SIG-M5 (cell line): ENCODE results near the gene SEMA3F.
"Not testable (repeated sequence)": the region's sequence is repeated elsewhere in the genome, so short reads cannot be mapped to it uniquely, and the experiment has no call there.

Experiments used
- DNase-seq: peaks from one replicate; lab custom pipeline; 2025; lab: John Stamatoyannopoulos, UW

The SEMA3F gene

DNA sequence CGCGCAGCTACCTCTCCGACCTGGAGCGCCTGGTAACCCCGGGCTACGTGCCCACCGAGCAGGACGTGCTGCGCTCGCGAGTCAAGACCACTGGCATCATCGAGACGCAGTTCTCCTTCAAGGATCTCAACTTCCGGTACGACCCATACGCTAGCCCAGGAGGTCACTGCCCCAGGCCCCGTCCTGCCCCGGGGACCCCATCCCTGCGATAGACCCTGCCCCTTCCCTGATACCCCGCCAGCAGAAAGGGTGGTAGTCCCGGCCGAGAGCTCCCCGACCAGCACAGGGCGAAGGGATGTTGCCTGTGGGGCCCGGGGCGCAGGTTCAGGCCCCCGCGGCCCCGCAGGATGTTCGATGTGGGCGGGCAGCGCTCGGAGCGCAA, 38.6 kb downstream of the SEMA3F start:
- DNase-seq: no peak

DNA sequence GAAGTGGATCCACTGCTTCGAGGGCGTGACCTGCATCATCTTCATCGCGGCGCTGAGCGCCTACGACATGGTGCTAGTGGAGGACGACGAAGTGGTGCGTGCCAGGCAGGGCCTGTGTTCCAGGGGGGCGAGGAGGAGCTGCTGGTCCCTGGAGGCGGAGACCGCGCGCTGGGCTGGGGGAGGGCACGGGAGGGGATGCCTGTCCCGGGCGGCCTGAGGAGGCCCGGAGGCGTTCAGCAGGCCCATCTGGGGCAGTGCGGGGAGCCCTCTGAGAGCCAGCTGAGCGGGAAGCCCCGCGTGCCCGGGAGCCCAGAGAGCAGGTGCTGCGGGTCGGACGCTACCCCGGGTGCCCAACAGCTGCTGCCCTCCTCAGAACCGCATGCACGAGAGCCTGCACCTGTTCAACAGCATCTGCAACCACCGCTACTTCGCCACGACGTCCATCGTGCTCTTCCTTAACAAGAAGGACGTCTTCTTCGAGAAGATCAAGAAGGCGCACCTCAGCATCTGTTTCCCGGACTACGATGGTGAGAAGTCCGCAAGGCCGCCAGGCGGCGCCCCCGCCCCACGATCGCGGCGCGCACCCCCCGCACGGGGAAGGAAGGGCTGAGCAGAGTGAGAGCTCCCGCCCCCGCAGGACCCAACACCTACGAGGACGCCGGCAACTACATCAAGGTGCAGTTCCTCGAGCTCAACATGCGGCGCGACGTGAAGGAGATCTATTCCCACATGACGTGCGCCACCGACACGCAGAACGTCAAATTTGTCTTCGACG, 39.2 kb downstream of the SEMA3F start:
- no peak for DNase-seq

DNA sequence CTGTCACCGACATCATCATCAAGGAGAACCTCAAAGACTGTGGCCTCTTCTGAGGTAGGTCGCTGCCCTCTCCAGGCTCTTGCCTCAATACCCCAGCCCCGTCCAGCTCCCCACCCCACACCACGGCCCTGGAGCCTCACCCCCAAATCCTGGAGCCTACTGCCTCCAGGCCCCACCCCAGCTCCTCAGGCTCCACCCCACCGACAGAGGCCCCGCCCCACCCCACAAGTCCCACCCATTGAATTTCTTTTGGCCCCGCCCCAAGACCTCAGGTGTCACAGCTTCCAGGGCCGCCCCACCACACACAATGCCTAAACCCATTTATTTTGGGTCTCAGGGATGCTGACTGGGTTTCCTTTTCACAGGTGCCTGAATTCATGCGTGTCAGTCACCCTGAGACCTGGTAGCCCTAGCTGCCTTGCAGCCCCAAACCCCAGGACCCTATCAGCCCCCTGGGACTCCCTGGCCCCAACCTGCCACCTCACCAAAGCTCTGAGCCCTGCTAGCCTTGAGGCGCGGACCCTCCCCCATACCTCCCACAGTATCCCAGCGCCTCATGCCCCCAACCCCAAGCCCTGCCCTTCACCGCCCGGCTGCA, 39.9 kb downstream of the SEMA3F start:
- no peak for DNase-seq

DNA sequence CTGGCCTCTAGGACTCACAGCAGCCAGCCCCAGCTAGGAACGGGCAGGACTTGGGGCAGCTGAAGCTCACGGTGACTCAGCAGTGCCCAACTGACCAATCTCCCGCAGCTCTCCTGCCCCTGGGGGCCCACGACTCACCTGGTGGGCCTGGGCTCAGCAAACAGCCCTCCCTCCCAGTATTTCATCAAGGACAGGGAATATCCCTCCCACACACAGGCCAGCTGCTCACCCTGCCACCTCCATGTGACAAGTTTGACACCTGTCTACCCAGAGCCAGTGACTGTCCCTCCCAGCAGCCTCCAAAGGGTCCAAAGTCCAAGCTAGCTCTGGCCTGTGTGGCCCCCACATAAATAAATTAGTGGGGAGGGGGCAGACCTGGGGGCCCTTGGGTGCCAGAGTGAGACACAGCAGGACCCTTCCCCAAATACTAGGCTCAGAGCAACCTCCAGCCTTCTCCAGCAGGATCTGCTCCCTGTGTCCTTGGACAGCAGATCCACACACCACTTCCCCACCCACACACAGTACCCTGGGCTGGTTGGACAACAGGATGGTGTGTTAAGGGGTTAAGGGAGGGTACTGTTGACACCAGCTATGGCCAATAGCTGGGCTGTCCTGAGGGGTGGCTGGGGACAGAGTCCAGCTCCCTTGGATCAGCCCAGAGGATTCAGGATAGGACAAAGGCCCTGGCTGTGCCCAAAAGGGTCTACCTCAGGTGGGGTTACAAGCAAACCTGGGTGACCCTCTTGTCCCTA, 40.6 kb downstream of the SEMA3F start:
- no peak for DNase-seq

DNA sequence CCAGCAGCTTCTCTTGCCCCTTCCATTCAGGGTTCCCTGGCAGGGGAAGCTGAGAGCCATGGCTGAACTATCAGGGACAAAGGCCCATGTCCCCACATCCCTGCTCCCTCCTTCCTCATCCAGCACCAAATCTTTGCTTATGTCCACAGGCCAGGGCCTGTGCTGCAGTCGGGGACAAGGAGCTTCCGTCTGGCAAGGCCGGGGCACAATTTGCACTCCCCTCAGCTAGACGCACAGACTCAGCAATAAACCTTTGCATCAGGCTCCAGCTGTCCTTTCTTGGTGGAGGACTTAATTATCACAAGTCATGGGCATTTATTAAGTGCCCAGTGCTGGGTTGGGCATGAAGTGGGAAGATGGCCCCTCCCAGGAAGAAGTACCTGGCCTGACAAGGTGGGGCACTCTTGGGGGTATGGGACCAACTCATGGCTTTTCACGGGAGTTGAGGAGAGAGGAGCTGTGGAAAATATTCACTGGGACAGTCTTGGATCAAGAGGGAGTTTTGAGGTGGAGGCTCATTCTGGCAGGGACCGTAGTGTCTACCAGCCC, 41.2 kb downstream of the SEMA3F start:
- no peak for DNase-seq

DNA sequence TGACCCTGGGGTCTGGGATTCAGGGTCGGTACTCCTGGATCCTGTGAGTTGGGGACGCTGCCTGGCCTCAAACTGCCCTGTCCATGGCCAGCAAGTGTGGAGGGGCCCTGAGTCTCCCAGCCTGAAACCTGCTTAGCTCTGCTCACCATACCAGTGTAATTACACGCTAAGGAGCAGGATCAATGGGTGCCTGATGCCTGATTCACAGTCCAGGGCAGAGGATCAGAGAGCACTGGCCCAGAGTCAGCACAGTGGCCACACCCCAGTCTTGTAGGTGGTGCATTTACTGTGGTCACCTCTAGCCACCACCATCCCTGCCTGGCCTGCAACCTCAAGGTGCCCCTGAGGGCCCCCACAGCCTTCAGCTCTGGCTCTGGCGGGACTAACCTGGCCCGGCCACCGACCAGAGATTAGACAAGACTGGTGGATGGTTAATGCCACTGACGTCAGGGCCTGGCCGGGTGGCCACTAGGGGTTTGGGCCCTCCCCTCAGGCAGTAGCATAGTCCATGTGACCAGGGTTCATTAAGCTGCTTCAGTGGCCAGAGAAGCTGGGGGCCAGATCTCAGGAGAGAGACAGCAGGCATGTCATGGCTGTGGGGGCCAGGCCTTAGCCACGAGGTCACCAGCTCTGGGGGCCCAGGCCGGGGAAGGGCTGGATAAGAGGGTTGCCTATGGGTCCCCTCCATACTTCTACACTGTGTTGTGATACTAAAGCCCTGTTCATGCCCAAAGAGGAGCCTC, 46.6 kb downstream of the SEMA3F start:
- no peak for DNase-seq

DNA sequence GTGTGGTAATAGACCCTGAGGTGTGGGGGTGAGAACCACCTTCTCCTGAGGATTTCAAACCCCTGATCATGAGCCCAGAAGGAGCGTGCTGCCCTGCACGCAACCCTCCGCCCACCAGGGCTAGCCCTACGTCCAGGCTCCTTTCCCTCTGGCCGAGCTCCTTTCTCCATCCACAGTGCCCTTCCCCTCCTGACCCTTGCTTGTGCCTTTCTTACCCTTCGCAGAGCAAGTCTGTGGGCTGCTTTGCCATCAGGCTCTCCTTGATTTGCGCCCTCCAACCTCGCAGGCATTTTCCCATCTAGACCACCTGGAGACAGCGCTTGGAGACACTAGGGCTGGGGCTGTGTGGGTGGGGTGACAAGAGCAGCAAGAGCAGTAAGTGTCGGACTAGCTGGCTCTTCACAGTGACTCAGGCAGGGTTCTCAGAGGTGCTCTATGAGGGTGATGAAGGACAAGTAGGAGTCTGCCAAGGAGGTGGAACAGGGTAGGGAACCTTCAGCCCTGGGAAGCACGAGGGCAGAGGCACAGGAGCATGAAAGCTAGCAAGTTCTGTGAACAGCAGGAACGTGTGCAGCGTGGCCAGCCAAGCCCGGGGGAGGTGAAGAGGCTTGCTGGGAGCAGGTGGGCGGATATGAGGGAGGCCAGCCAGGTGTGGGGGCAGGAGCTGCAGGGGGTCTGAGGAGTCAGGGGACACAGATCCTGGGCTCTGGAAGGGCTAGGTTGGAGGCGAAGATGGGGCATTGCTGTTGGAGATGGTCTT, 47.4 kb downstream of the SEMA3F start:
- no peak for DNase-seq

DNA sequence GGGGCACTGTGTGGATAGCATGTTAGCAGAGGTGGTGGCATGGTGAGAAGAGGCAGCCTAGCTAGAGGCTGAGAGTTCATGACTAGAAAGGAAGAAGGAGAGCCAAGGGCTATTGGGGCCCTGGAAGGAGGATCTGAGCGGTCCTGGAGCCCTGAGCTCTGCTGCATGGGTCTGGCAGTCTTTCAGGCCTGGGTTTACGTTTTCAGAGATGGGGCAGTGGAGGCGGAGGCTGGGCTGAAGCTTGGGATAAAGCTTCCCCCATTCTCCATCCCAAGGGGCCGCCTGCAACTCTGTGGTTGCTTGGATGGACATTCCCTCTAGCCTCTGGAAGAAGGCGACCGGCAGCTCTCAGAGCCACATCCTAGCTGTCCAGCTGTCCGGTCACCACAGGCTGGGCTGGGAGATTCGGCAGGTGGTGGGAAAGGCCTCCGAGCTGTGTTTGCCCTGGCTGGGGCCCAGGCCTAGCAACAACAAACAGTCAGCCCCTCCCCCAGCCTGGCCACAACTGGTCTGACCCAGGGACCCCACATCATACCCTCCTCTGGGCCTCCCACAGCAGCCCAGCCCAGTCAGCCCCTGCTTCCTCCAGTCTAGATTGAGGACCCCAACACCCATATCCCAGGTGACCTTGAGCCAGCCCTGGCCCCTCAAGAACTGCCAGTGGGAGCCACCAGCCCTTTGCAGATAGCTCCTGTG, 48.1 kb downstream of the SEMA3F start:
- no peak for DNase-seq

DNA sequence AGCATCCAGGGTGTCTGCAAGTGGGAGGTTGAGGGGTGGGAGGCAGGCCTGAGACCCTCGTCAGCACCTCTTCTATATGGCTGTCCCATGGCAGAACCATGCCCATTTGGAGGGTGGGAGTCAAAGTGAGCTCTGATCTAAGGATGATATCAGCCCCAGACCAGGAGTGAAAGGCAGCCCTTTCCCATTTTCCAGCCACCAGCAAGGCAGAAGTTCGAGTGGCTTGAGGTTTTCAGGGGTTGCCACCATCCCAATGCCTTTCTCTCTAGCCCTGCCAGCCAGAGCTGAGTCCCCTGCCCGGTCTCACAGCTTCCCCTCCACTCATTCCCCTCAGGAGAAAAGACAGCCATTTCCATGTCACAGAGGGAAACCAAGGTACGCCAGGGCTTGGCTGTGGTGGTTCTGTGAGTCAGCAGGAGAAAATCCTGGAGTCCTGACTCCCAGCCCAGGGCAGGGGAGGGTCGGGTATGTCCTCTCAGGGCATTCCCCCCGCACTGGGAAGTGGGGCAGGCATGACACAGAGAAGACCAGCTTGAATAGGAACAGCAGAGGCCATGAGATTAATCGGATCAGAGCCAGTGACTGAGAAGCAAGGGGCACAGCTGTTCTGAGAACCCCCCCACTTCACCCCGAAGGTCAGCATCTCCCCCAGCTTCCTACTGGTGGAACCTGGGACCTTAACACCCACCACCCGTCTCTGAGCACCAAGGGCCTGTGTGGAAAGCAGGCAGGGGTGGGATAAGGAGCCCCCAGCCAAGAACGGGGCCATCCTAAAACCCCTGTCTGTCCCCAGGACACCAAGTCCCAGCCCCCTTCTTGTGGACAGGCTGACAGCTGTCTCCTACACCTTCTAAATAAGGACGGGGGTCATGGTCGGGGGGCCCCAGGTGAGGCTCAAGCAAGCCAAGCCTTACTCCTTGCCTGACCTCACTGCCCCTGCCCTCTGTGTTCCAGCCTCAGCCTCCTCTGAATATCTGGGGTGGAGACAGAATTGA, 49.0 kb downstream of the SEMA3F start:
- no peak for DNase-seq

DNA sequence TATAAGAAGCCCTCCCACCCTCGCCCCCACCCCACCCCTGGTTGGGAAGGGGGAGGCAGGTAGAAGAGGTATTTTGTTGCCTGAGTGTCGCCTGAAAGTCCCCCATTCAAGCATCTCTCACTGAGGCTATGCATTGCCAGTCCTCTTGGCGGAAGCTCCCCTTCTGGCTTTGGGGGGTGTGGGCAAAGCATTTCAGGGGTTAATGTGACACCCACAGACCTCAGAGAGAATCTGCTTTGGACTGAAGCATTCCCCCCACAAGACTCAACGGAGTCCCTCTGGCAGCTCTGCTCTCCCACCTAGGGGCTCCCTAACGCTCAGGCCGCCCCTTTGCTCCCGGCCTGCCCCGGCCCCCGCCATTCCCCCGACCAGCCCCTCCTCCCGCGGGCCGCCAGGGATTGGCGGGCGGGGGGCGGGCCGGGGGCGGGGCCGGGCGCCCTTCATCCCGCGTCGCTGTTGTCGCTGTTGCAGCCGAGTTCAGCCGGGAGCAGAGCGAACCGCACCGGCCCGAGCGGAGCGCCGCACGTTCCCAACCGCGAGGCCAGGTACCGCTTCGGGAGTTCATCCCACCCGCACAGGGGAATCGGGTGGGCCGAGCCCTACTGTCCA, 49.8 kb downstream of the SEMA3F start, which contains the start of gene SLC38A3:
SLC38A3 (plus strand) TSS at position 468 of the 609 bp plus-strand sequence. CDS start 8,929 bp downstream, outside the sequence.
- DNase-seq: no peak

DNA sequence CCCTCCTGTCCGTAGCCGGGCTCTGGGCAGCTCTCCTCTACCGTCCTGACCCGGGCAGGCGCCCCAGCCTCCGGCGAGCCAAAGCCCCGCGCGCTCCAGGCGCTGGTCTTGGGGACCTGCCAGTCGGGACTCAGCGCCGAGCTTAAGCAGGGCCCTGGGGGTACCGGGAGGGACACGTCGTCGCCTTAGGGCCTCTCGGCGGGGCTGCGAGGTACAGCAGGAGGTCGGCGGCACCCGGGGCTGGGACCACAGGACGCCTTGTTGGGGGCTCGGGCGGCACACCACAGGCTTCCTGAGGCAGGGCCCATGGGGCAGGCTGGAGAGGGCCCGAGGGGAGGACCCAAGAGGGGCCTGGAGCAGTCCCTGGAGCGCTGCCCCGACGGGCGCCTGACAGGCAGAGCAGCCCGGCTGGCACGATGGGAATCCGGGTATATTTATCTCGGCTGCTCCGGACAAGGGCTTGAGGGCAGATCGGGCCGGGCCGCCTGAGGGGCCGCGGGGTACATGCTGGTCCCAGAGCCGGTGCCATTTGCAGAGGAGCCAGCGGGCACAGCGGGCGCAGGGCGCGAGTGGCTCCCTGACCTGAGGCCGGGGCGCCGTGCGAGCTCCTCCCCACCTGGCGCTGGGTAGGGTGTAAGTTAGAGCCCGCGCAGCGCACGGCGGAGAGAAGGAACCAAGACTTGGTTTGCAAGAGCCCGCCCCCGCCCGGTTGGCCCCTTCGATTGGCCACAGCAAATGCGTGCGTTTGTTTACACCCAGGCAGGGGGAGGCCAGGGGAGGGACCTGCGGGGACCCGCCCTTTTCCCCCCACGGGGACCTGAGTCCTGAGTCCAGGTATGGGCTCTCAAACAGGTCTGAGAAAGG, 50.5 kb downstream of the SEMA3F start:
- DNase-seq: no peak

DNA sequence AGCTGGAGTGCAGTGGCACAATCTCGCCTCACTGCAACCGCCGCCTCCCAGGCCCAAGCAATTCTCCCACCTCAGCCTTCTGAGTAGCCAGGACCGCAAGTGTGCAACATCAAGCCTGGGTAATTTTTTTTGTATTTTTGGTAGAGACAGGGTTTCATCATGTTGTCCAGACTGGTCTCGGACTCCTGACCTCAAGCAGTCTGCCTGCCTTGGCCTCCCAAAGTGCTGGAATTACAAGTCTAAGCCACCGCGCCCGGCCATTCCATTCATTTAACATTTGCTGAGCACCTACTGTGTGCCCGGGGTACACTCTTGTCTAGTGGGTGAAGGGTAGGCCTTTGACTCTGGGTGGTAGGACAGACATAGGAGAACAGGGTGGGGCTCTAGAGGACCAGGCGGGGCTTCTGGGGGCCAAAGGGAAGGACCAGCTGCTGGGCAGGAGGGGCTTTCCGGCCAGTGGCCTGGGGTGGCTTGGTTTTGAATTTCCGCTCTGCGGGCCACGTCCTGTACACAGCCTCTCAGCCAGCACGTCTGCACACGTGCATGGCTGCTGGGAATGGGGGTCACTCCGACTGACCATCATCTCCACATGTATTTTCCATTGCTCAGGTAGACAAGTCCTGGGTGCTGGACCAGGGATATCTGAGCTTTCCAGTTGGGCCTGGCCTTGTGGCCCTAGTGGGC, 52.4 kb downstream of the SEMA3F start:
- DNase-seq: no peak

DNA sequence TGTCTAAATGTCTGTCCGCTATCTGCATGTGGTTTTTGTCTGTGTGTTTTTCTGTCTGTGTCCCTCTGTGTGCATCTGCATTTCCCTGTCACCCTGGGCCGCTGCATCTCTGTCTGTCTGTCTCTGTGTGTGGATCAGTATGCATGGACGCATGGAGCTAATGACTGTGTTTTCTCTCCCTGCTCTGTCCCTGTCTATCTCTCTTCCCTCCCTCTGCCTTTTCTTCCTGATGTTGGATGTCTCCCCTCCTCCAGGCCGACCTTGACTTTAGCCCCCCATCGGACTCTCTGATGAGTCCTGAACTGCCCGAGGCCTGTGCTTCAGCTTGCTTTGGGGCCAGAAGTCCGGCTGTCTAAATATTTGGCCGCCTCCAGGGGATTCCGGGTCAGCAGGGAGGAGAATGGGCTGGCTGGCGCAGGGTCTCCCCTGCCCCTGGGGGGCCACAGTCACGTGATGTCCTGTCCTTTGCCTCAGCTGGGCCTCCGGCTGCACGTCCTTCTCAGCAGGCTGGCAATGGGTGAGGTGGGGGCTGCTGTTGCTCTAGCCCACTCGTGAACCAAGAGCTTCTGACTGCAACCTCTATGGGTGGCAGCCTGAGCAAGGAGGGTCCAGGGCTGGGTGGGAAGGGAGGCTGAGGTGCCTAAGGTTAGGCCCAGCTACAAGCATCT, 53.7 kb downstream of the SEMA3F start:
- no peak for DNase-seq

DNA sequence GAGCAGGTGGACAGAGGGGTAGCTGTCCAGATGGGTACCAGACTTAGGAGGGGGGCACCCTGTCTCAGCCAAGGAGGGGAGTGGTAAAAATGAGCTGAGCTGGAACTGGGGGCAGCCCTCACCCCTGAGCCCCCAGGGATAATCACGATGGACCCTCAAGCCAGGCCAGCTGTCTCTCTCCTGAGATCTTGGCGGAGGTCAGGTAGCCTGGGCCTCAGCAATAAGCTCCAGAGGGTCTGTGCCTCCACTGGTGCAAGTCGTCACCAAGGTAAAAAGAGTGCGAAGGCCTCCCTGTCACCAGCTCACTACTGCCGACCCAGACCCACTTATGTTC, 55.0 kb downstream of the SEMA3F start:
- DNase-seq: no peak

DNA sequence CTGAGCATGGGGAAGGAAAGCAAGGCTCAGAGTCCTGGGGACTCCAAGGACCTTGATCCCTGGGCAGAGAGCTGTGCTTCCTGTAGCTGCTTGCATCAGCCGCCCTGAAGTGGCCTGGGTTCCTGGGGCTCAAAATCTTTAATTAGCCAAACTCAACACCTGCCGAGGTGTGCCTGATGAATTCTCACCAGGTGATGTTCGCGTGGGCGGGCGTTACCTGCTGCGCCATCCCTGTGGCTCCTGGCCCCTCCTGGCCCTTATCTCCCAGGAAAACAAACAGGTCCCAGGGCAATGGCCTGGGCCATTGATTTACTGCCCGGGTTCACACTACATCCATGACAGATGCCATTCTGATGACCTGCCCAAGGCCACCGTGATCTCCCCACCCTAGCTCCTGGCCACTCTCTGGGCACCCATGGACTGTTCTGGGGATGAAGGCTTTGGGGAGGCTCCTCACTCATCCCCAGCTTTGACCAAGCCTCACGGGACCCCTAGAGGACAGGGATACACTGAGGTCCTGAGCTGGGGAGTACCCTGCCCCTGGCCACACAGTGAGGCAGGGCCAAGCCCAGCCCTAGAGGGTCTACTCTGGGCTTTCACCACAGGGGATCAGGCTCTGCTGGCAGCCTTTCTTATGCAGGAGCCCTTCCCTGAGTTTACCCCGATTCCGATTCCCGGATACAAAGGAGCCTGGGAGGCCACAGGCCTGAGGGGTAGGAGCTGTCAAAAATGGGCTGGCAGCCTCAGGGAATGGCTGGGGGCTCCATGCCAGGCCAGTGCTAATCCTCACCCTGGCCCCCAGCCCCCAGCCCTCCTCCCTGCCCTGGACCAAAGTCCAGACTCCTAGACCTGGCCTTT, 55.6 kb downstream of the SEMA3F start:
- DNase-seq: no peak

DNA sequence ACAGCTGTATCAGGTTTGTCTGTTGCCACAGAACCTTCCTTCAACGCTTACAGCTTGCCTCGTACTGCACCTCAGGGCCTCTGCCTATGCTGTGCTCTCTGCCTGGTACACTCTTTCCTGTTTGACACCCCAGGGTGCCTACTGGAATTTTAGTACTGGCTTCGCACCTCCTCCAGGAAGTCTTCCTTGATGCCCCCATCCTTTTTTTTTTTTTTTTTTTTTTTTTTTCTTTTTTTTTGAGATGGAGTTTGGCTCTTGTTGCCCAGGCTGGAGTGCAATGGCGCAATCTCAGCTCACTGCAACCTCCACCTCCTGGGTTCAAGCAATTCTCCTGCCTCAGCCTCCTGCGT, 56.2 kb downstream of the SEMA3F start:
- not testable (repeated sequence) for DNase-seq
